ENCODE data around the gene TMTC2. TPM values are rescaled to one million over a fixed set of nuclear protein-coding genes. Genes with fewer than 3 reads are reported as not detected.

TMTC2 gene
- total and polyA plus RNA-seq, 10 of the 15 experiments (the other 5 are each of a cell fraction or from before 2014, with no cell fraction given) = 0.14 to 9.7 (median 1.2) TPM

DNA sequence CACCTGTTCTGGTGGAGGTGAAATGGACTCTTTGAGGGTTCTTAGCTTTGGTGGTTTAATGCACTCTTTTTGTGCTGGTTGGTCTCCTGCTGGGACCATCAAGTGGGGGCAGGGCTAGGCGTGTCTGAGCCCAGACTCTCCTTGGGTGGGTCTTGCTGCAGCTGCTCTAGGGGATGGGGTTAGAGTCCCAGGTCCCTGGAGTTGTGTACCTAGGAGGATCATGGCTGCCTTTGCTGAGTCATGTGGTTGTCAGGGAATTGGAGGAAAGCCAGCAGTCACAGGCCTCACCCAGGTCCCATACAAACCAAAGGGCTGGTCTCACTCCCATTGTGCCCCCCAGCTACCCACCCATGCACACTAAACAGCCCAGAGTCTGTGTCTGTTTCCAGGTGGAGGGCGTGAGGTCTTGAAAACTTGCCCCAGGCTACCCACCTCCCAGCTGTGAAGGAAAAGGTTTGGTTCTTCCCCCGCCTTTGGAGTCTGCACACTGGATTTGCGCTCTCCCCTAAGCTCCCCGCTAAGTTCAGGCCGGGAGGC lies 387.7 kb downstream of the TMTC2 start:
- in situ Hi-C loops (cut with MboI) (no loop called here), intact Hi-C loops (cut with micrococcal nuclease; ENCODE audit: unreplicated experiment) (no loop called here)
- ATAC-seq (no peak), FAIRE-seq (no peak), DNase-seq (ENCODE audit: low read depth, low spot score) (no peak)
- no peaks in the 10 kb centered on the region for H3K79me2 ChIP-seq (ENCODE audit: control insufficient read depth, insufficient read depth, low read length)
- no peak overlapping the region for H3K4me3 ChIP-seq
- 58% methylated on average over 6 of the region's 6 CpGs for WGBS (ENCODE audit: insufficient coverage, insufficient replicate concordance, low lambda C conversion rate, missing lambda C conversion rate)
- ChIA-PET POLR2A (no interaction called here), SMC1A (ENCODE audit: uncharacterized antibody, unreplicated experiment) (no interaction called here), RAD21 (ENCODE audit: unreplicated experiment) (no interaction called here), CTCF (no interaction called here)
- H3K27ac ChIP-seq (ENCODE audit: control insufficient read depth, insufficient read depth) = no peak overlapping the region
- TF ChIP-seq, protein P1, sequence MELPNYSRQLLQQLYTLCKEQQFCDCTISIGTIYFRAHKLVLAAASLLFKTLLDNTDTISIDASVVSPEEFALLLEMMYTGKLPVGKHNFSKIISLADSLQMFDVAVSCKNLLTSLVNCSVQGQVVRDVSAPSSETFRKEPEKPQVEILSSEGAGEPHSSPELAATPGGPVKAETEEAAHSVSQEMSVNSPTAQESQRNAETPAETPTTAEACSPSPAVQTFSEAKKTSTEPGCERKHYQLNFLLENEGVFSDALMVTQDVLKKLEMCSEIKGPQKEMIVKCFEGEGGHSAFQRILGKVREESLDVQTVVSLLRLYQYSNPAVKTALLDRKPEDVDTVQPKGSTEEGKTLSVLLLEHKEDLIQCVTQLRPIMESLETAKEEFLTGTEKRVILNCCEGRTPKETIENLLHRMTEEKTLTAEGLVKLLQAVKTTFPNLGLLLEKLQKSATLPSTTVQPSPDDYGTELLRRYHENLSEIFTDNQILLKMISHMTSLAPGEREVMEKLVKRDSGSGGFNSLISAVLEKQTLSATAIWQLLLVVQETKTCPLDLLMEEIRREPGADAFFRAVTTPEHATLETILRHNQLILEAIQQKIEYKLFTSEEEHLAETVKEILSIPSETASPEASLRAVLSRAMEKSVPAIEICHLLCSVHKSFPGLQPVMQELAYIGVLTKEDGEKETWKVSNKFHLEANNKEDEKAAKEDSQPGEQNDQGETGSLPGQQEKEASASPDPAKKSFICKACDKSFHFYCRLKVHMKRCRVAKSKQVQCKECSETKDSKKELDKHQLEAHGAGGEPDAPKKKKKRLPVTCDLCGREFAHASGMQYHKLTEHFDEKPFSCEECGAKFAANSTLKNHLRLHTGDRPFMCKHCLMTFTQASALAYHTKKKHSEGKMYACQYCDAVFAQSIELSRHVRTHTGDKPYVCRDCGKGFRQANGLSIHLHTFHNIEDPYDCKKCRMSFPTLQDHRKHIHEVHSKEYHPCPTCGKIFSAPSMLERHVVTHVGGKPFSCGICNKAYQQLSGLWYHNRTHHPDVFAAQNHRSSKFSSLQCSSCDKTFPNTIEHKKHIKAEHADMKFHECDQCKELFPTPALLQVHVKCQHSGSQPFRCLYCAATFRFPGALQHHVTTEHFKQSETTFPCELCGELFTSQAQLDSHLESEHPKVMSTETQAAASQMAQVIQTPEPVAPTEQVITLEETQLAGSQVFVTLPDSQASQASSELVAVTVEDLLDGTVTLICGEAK (IDR thresholded peaks at IDR 0.05; ENCODE audit: borderline replicate concordance) = no peak
- TF ChIP-seq, protein P2, sequence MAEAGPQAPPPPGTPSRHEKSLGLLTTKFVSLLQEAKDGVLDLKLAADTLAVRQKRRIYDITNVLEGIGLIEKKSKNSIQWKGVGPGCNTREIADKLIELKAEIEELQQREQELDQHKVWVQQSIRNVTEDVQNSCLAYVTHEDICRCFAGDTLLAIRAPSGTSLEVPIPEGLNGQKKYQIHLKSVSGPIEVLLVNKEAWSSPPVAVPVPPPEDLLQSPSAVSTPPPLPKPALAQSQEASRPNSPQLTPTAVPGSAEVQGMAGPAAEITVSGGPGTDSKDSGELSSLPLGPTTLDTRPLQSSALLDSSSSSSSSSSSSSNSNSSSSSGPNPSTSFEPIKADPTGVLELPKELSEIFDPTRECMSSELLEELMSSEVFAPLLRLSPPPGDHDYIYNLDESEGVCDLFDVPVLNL (IDR thresholded peaks at IDR 0.05; ENCODE audit: low read depth, low read length) = no peak
- TF ChIP-seq FOXK2 (IDR thresholded peaks at IDR 0.05) (no peak), DPF2 (IDR thresholded peaks at IDR 0.05) (no peak), ZNF24 (IDR thresholded peaks at IDR 0.05) (no peak), IKZF1 (conservative IDR thresholded peaks at IDR 0.05) (no peak), NRF1 (conservative IDR thresholded peaks at IDR 0.05; ENCODE audit: low read depth, low read length) (no peak), NR2F1 (conservative IDR thresholded peaks at IDR 0.05) (no peak), ZZZ3 (IDR thresholded peaks at IDR 0.05; ENCODE audit: control insufficient read depth, insufficient read length, low read depth) (no peak), STAT1 (conservative IDR thresholded peaks at IDR 0.05) (no peak), BACH1 (IDR thresholded peaks at IDR 0.05; ENCODE audit: borderline replicate concordance) (no peak), MEF2A (IDR thresholded peaks at IDR 0.05; ENCODE audit: insufficient read depth, low read depth, low read length) (no peak), ESRRA (IDR thresholded peaks at IDR 0.05; ENCODE audit: low read length) (no peak), IKZF2 (IDR thresholded peaks at IDR 0.05) (no peak), JUND (IDR thresholded peaks at IDR 0.05; ENCODE audit: low read depth, low read length) (no peak), NR2C1 (IDR thresholded peaks at IDR 0.05) (no peak), ZNF217 (IDR thresholded peaks at IDR 0.05) (no peak)
- H3K36me3 ChIP-seq (ENCODE audit: control insufficient read depth in 2 of 2, insufficient read depth in 2 of 2, low read length in 1 of 2) = no peaks in the 10 kb centered on the region
- no peaks in the 10 kb centered on the region for H3K27me3 ChIP-seq (replicated peaks in 1 of 2; ENCODE audit: control insufficient read depth in 2 of 2, insufficient read depth in 2 of 2, low read length in 1 of 2)
- H2AFZ ChIP-seq (ENCODE audit: control insufficient read depth, low read depth, low read length) = no peak overlapping the region
- H3K4me1 ChIP-seq (ENCODE audit: control insufficient read depth, insufficient read depth, low read length) = no peaks in the 10 kb centered on the region
- H3K4me2 ChIP-seq (ENCODE audit: control insufficient read depth, insufficient read depth) = no peak overlapping the region
- no TSS peak for BruUV-seq (replicated peaks)
- H3K9ac ChIP-seq (ENCODE audit: control insufficient read depth, insufficient read depth, low read length) = no peak overlapping the region
- no peaks in the 10 kb centered on the region for H3K9me3 ChIP-seq (replicated peaks; ENCODE audit: control insufficient read depth, insufficient read depth, low read length)
- no peaks in the 10 kb centered on the region for H4K20me1 ChIP-seq (ENCODE audit: control insufficient read depth, insufficient read depth)

Measured in GM12878 (cell line).